ENCODE data around the gene PATJ. TPM values are rescaled to one million over a fixed set of nuclear protein-coding genes. Genes with fewer than 3 reads are reported as not detected.

Gene PATJ
- polyA plus RNA-seq, 4 donors, result 11.5 to 41.5 (median 16.2) TPM

DNA sequence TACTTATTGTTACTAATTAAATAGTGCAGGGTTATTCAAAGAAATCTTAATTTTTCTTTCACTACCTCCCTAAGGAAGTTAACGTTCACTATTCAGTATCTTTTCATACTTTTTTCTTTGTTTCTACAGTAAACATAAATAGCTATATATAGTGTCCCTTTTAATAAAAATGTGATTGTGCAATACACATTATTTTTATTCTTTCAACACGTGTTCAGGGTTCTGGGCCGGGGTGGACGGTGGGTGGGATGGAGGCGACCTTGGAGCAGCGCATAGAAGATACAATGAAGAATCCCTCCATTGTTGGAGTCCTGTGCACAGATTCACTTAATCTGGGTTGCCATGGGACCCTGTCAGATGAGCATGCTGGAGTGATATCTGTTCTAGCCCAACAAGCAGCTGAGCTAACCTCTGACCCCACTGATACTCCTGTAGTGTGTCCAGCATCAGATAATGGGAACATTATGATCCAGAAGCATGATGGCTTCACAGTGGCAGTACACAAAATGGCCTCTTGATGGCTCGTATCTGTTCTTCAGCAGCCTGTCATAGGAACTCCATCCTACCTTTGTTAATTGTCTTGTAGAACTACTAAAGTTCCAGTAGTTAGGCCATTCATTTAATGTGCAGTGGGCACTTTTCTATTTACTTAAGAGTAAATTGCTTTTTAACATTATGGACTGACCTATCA is 296.5 kb downstream of the PATJ start:
- Histone ChIP-seq H3K27me3 (ENCODE audit: control insufficient read depth in 3 of 3, insufficient read depth in 3 of 3, low read length in 3 of 3) (no peaks in the 10 kb centered on the region), H3K27ac (ENCODE audit: low read depth in 1 of 3, low read length in 2 of 3) (no peak overlapping the region), H3K9me3 (ENCODE audit: control insufficient read depth in 2 of 2, insufficient read depth in 1 of 2, low read depth in 1 of 2, low read length in 1 of 2) (no peaks in the 10 kb centered on the region), H3K36me3 (ENCODE audit: control insufficient read depth in 3 of 3, insufficient read depth in 2 of 3, low read depth in 1 of 3, low read length in 3 of 3) (peaks cover 0 to 5% (median 0%) of the 10 kb centered on the region in 3 donors), H3K4me3 (ENCODE audit: low read depth in 1 of 3, low read length in 3 of 3) (no peak overlapping the region), H3K4me1 (ENCODE audit: control insufficient read depth in 3 of 3, insufficient read depth in 2 of 3, low read depth in 1 of 3, low read length in 2 of 3) (no peaks in the 10 kb centered on the region)
- WGBS, 3 donors, result 91 to 95% (median 92%) methylated on average over 7 of the region's 7 CpGs
- DNase-seq (no peak), FAIRE-seq (no peak)

DNA sequence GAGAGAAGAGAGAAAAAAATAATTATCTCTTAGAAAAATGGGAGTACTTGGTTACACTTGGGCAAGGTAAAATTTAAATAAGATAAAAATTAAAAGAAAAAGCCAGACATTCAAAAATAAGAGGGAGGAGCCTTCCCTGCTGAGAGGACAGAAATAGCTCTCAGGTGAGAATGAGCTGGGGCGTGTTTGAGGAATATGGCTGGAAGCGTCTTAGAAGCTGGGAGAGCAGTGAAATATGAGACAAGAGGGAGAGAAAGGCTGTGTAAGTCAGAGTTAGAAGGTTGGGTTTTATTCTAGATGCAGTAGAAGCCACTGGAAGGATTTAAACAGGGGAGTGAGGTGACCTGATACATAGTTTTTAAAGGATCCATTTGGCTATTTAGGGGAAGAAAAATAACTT is 298.2 kb downstream of the PATJ start:
- Histone ChIP-seq H3K4me3 (ENCODE audit: low read depth in 1 of 3, low read length in 3 of 3) (no peak overlapping the region), H3K4me1 (ENCODE audit: control insufficient read depth in 3 of 3, insufficient read depth in 2 of 3, low read depth in 1 of 3, low read length in 2 of 3) (no peaks in the 10 kb centered on the region), H3K27me3 (ENCODE audit: control insufficient read depth in 3 of 3, insufficient read depth in 3 of 3, low read length in 3 of 3) (no peaks in the 10 kb centered on the region), H3K36me3 (ENCODE audit: control insufficient read depth in 3 of 3, insufficient read depth in 2 of 3, low read depth in 1 of 3, low read length in 3 of 3) (peaks cover 0 to 8% (median under 1%) of the 10 kb centered on the region in 3 donors), H3K27ac (ENCODE audit: low read depth in 1 of 3, low read length in 2 of 3) (no peak overlapping the region), H3K9me3 (ENCODE audit: control insufficient read depth in 2 of 2, insufficient read depth in 1 of 2, low read depth in 1 of 2, low read length in 1 of 2) (no peaks in the 10 kb centered on the region)
- 47 to 68% (median 48%) methylated on average over 2 of the region's 2 CpGs for WGBS, 3 donors
- FAIRE-seq (no peak), DNase-seq (no peak)

DNA sequence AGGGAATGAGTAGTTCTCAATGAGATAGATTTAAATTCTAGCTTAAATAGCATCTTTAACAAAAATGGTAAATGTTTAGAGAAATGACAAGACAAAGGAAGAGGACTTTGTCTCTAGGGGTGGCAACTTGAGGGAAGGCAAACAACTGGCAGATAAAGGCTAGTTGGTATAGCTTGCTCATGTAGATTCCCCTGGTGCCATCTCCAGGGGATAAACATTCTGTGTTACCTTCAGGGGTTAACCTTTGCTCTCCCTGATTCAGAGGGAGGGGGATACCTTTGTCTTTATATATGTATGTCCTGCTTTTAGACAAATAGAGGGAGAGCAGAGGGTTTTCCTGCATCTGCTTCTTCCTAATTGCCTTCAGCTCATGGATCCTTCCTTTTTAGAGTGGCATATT is 298.7 kb downstream of the PATJ start:
- Histone ChIP-seq H3K9me3 (ENCODE audit: control insufficient read depth in 2 of 2, insufficient read depth in 1 of 2, low read depth in 1 of 2, low read length in 1 of 2) (no peaks in the 10 kb centered on the region), H3K27me3 (ENCODE audit: control insufficient read depth in 3 of 3, insufficient read depth in 3 of 3, low read length in 3 of 3) (no peaks in the 10 kb centered on the region), H3K27ac (ENCODE audit: low read depth in 1 of 3, low read length in 2 of 3) (no peak overlapping the region), H3K36me3 (ENCODE audit: control insufficient read depth in 3 of 3, insufficient read depth in 2 of 3, low read depth in 1 of 3, low read length in 3 of 3) (peaks cover 0 to 9% (median 2%) of the 10 kb centered on the region in 3 donors), H3K4me3 (ENCODE audit: low read depth in 1 of 3, low read length in 3 of 3) (no peak overlapping the region), H3K4me1 (ENCODE audit: control insufficient read depth in 3 of 3, insufficient read depth in 2 of 3, low read depth in 1 of 3, low read length in 2 of 3) (no peaks in the 10 kb centered on the region)
- FAIRE-seq (no peak), DNase-seq (no peak)

DNA sequence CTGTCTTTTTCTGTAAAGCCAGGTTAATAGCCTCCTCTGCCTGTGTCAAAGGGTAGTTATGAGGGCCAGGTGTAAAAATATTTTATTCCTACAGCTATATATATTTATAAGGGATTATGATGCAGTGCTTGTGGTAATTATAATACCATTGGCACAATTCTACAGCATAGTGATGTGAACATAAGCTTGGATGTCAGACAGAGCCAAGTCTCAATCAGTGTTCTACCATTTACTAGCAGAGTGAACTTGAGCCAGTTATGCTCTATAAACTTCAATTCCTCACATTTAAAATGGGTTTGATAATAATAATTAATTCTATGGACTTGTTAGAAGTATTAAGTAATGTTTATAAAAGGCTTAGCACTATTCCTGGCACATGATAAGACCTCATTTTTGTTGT is 300.9 kb downstream of the PATJ start:
- H3K27ac ChIP-seq (ENCODE audit: low read depth in 1 of 3, low read length in 2 of 3), result no peak overlapping the region
- FAIRE-seq, result no peak
- no peak for DNase-seq
- no peak overlapping the region for H3K4me3 ChIP-seq (ENCODE audit: low read depth in 1 of 3, low read length in 3 of 3)
- H3K27me3 ChIP-seq (ENCODE audit: control insufficient read depth in 3 of 3, insufficient read depth in 3 of 3, low read length in 3 of 3), result no peaks in the 10 kb centered on the region
- H3K9me3 ChIP-seq (ENCODE audit: control insufficient read depth in 2 of 2, insufficient read depth in 1 of 2, low read depth in 1 of 2, low read length in 1 of 2), result no peaks in the 10 kb centered on the region
- H3K4me1 ChIP-seq (ENCODE audit: control insufficient read depth in 3 of 3, insufficient read depth in 2 of 3, low read depth in 1 of 3, low read length in 2 of 3), result no peaks in the 10 kb centered on the region
- H3K36me3 ChIP-seq (ENCODE audit: control insufficient read depth in 3 of 3, insufficient read depth in 2 of 3, low read depth in 1 of 3, low read length in 3 of 3), result peaks cover 0 to 12% (median 2%) of the 10 kb centered on the region in 3 donors

DNA sequence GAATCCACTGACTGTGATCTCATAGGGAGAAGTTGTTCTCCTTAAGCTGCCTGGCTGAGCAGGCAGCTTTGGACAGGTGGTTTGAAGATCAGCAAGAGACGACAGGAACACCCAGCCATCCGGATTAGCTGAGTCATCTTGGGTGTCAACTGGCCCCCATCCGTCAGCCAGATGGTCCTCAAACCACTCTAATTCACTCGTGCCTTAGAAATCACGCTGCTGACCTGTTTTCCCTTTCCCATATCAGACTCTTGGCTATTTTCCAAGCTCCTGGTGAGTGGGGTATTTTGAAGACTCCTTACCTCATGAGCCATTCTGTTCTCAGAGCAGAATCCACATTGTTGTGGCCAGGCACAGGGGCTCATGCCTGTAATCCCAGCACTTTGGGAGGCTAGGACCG is 303.3 kb downstream of the PATJ start:
- Histone ChIP-seq H3K4me1 (ENCODE audit: control insufficient read depth in 3 of 3, insufficient read depth in 2 of 3, low read depth in 1 of 3, low read length in 2 of 3) (no peaks in the 10 kb centered on the region), H3K9me3 (ENCODE audit: control insufficient read depth in 2 of 2, insufficient read depth in 1 of 2, low read depth in 1 of 2, low read length in 1 of 2) (no peaks in the 10 kb centered on the region), H3K4me3 (ENCODE audit: low read depth in 1 of 3, low read length in 3 of 3) (no peak overlapping the region), H3K27me3 (ENCODE audit: control insufficient read depth in 3 of 3, insufficient read depth in 3 of 3, low read length in 3 of 3) (no peaks in the 10 kb centered on the region), H3K27ac (ENCODE audit: low read depth in 1 of 3, low read length in 2 of 3) (no peak overlapping the region), H3K36me3 (ENCODE audit: control insufficient read depth in 3 of 3, insufficient read depth in 2 of 3, low read depth in 1 of 3, low read length in 3 of 3) (peaks cover 0 to 9% (median 5%) of the 10 kb centered on the region in 3 donors)
- DNase-seq (no peak), FAIRE-seq (no peak)
- 54 to 72% (median 70%) methylated on average over 6 of the region's 6 CpGs for WGBS, 3 donors

DNA sequence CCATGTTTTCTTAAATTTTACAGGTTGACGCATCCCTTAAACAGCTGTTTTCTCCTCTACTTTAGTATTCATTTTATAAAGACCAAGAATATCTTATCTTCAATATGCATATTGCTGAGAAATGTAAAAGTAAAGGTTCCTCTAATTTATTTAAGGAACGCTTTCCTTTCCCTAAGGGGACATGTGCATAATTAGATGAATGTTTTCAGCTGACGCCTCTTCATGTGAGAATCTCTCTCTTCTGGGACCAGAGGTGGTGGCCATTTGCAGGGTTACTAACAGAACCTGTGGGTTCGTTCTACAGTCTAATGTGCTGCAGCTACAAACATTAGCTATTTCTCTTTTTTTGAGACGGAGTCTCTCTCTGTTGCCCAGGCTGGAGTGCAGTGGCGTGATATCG is 304.6 kb downstream of the PATJ start:
- Histone ChIP-seq H3K4me3 (ENCODE audit: low read depth in 1 of 3, low read length in 3 of 3) (no peak overlapping the region), H3K4me1 (ENCODE audit: control insufficient read depth in 3 of 3, insufficient read depth in 2 of 3, low read depth in 1 of 3, low read length in 2 of 3) (no peaks in the 10 kb centered on the region), H3K9me3 (ENCODE audit: control insufficient read depth in 2 of 2, insufficient read depth in 1 of 2, low read depth in 1 of 2, low read length in 1 of 2) (no peaks in the 10 kb centered on the region), H3K27ac (ENCODE audit: low read depth in 1 of 3, low read length in 2 of 3) (no peak overlapping the region), H3K36me3 (ENCODE audit: control insufficient read depth in 3 of 3, insufficient read depth in 2 of 3, low read depth in 1 of 3, low read length in 3 of 3) (peaks cover 0 to 11% (median 7%) of the 10 kb centered on the region in 3 donors), H3K27me3 (ENCODE audit: control insufficient read depth in 3 of 3, insufficient read depth in 3 of 3, low read length in 3 of 3) (no peaks in the 10 kb centered on the region)
- WGBS, 3 donors, result 93 to 97% (median 96%) methylated on average over 7 of the region's 7 CpGs
- FAIRE-seq, result no peak
- DNase-seq, result no peak

DNA sequence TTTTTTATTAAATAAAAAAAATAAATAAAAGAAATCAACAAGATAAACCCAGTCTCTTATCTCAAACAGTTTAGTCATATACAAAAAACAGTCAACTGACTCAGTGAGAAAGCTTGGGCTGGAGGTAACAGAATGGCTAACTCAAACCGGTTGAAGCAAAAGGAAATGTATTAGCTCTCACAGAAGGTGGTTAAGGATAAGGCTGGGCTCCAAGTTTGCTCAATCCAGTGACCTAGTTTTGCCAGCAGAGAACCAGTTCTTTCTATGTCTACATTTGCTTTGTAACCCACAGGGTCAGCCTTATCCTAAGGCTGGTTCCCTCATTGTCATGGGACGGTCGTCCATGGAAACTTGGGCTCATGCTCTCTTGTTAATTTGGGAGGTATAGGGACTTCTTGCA is 307.9 kb downstream of the PATJ start:
- Histone ChIP-seq H3K36me3 (ENCODE audit: control insufficient read depth in 3 of 3, insufficient read depth in 2 of 3, low read depth in 1 of 3, low read length in 3 of 3) (peaks cover 0 to 10% (median 10%) of the 10 kb centered on the region in 3 donors), H3K27me3 (ENCODE audit: control insufficient read depth in 3 of 3, insufficient read depth in 3 of 3, low read length in 3 of 3) (no peaks in the 10 kb centered on the region), H3K4me1 (ENCODE audit: control insufficient read depth in 3 of 3, insufficient read depth in 2 of 3, low read depth in 1 of 3, low read length in 2 of 3) (no peaks in the 10 kb centered on the region), H3K4me3 (ENCODE audit: low read depth in 1 of 3, low read length in 3 of 3) (no peak overlapping the region), H3K9me3 (ENCODE audit: control insufficient read depth in 2 of 2, insufficient read depth in 1 of 2, low read depth in 1 of 2, low read length in 1 of 2) (no peaks in the 10 kb centered on the region), H3K27ac (ENCODE audit: low read depth in 1 of 3, low read length in 2 of 3) (no peak overlapping the region)
- DNase-seq (no peak), FAIRE-seq (no peak)
- WGBS, 3 donors, result 87 to 97% (median 94%) methylated on average over 3 of the region's 3 CpGs

DNA sequence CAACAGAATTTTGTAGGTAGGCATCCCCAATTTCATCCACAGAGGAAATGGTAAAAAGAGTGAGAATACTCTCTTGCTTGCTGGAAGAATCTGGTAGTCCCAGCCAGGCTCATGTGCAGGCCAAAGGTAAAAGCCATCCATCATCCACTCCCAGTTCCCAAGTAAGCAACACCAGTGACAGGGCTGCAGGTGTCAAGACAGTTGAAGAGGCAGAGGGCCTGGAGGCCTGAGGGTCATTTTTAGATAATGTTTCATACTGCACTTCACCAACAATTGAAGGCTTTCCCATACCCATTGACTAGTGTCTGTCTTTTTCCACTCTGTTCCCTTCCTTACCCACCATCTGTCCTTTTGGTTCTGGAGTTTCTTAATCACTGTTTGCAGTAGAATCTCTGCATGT is 310.7 kb downstream of the PATJ start:
- peaks cover 0 to 11% (median 8%) of the 10 kb centered on the region in 3 donors for H3K36me3 ChIP-seq (ENCODE audit: control insufficient read depth in 3 of 3, insufficient read depth in 2 of 3, low read depth in 1 of 3, low read length in 3 of 3)
- H3K9me3 ChIP-seq (ENCODE audit: control insufficient read depth in 2 of 2, insufficient read depth in 1 of 2, low read depth in 1 of 2, low read length in 1 of 2), result no peaks in the 10 kb centered on the region
- H3K27ac ChIP-seq (ENCODE audit: low read depth in 1 of 3, low read length in 2 of 3), result no peak overlapping the region
- H3K4me3 ChIP-seq (ENCODE audit: low read depth in 1 of 3, low read length in 3 of 3), result no peak overlapping the region
- H3K27me3 ChIP-seq (ENCODE audit: control insufficient read depth in 3 of 3, insufficient read depth in 3 of 3, low read length in 3 of 3), result no peaks in the 10 kb centered on the region
- FAIRE-seq, result no peak
- no peak for DNase-seq
- H3K4me1 ChIP-seq (ENCODE audit: control insufficient read depth in 3 of 3, insufficient read depth in 2 of 3, low read depth in 1 of 3, low read length in 2 of 3), result no peaks in the 10 kb centered on the region

DNA sequence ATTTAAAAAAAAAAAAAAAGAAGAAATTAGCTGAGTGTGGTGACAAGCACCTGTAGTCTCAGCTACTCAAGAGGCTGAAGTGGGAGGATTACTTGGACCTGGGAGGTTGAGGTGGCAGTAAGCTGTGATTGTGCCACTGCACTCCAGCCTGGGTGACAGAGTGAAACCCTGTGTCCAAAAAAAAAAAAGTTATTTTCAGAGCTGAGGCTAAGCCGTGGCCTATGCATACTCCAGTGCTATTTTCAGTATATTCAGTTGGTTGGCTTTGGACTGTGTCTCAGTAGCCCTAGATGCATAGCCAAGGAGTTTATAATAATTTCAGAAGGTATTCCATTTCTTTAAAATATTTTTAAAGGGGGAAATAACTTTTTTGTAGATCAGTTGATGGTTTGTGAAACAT is 311.9 kb downstream of the PATJ start:
- Histone ChIP-seq H3K4me1 (ENCODE audit: control insufficient read depth in 3 of 3, insufficient read depth in 2 of 3, low read depth in 1 of 3, low read length in 2 of 3) (no peaks in the 10 kb centered on the region), H3K4me3 (ENCODE audit: low read depth in 1 of 3, low read length in 3 of 3) (no peak overlapping the region), H3K27ac (ENCODE audit: low read depth in 1 of 3, low read length in 2 of 3) (no peak overlapping the region), H3K9me3 (ENCODE audit: control insufficient read depth in 2 of 2, insufficient read depth in 1 of 2, low read depth in 1 of 2, low read length in 1 of 2) (no peaks in the 10 kb centered on the region), H3K36me3 (ENCODE audit: control insufficient read depth in 3 of 3, insufficient read depth in 2 of 3, low read depth in 1 of 3, low read length in 3 of 3) (peaks cover 0 to 11% (median 8%) of the 10 kb centered on the region in 3 donors), H3K27me3 (ENCODE audit: control insufficient read depth in 3 of 3, insufficient read depth in 3 of 3, low read length in 3 of 3) (no peaks in the 10 kb centered on the region)
- DNase-seq, result no peak
- FAIRE-seq, result no peak
- WGBS, 3 donors, result 76 to 92% (median 84%) methylated on average over 1 of the region's 1 CpG
